SK-MEL-5 (cell line): ENCODE results near the gene ZNF865. TPM values are rescaled to one million over a fixed set of nuclear protein-coding genes. Genes with fewer than 3 reads are reported as not detected.

Experiments used
- DNase-seq: peaks from one replicate; pipeline ENCODE4 v3.0.0-alpha.2; 2016; ENCODE audit warnings: low read depth, low spot score
- in situ Hi-C: cut with HindIII; loops from 2 replicates; pipeline ENCODE4 v1.10.0; 2016; ENCODE audit warnings: low sequenced_read_pairs, high pct_unique_total_duplicates, low pct_unique_long_range_greater_than_20kb
- total RNA-seq: library from RNA; depleted of rRNA; stranded (reverse); fragments of >200 nt; shearing (Covaris generic); gene quantifications from 2 replicates; pipeline ENCODE4 v1.2.3, GENCODE V29; 2014

Gene ZNF865
- total RNA-seq, 1 experiment from 2014 or later, result 0.69 TPM

- in situ Hi-C loops, result no loop called here
- no peak for DNase-seq
These were observed 30.5 kb downstream of the ZNF865 start for GRCh38 chr19:55635856-55636440.

GRCh38 chr19:55636723-55637122, 31.3 kb downstream of the ZNF865 start:
- in situ Hi-C loops, result no loop called here
- DNase-seq, result no peak

DNA sequence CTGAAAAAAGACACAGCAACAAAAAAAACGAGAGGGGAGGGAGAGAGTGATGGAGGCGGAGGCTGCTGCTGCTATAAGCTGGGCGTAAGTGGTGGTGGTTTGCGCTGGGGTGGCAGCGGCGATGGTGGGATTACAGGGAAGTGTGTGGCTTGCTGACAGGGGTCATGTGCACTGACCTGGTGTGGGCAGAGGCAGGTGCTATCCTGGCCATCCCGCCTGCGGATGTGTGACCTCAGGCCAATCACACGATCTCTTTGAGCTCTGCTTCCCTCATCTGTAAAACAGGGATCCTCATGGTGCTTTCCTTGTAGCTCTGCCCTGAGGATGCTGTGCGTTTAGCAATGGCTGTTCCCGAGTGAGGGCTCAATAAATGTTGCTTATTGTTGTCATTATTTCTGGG, 32.1 kb downstream of the ZNF865 start:
- in situ Hi-C loops, result no loop called here
- no peak for DNase-seq

GRCh38 chr19:55638864-55639359, 33.5 kb downstream of the ZNF865 start:
- peak; percentile 72 for DNase-seq
- in situ Hi-C loops, result no loop called here

DNA sequence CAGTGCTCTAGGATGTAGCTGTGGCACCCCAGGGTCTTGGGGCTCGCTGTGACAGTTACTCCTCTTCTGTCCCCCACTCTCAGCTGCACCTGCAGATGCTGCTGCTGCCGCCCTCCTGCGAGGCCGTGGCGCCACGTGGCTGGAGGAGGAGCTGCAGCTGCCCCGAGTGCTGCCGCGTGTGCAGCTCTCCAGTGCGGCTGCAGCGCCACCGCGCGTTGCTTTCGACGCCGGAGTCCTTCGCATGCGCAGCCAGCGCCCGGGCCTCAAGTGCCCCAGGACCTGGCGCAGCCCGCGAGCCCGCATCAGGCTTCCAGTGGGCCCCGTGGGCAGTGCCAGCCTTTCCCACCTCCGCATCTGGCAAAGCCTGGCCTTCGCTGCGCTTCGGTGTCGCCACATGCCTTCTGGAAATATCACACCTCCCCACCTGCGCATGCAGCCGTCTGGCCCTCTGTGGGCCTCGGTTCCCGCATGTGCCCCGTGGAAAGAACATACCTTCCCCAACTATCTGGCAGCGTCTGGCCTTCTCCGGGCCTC, 34.7 kb downstream of the ZNF865 start:
- in situ Hi-C loops, result no loop called here
- peak; percentile 72 for DNase-seq

DNA sequence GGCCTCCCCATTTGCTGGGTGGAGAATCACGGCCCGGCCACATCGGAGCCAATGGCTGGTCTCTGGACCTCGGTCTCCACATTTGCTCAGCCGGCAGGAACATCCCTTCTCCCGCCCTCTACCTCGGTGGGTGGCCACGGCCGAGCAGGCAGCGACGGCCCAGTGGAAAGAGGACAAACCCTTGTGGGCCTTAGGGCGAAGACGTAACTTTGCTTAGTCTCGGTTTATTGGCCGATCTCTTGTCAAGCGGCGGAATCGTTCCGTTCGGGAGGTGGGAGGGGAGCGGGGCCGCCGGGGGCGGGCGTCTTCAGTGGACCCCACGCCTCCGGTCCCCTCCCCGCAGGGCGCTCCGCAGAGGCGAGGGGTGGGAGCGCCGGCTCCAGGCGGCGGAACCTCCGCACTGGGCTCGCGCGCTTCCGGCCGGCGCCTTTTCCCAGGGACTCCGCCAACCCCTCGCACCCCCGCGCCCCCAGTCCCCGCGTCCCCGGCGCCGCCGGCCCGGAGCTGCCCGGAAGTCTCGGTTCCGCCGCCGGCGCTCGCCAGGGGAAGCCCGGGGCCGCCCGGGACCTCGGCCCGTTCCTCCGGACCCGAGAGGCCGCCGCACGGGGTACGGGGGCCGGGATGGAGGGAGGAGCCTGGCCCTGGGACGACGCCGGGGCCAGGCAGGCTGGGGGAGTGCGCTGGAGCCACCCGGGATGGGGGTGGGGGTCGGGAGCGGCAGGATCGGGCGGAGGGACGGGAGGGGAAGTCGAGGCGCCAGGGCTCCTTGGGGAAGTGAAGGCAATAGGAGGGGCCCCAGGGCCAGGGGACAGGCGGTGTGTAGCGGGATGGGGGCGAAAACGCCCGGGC, 35.4 kb downstream of the ZNF865 start, which contains the start of gene ZNF580:
Gene ZNF580, plus strand, starts transcription at position 426 of the 849 bp plus-strand sequence. CDS start 1,507 bp downstream, outside the sequence.
- in situ Hi-C loops, result no loop called here
- DNase-seq, result peak; percentile 51

DNA sequence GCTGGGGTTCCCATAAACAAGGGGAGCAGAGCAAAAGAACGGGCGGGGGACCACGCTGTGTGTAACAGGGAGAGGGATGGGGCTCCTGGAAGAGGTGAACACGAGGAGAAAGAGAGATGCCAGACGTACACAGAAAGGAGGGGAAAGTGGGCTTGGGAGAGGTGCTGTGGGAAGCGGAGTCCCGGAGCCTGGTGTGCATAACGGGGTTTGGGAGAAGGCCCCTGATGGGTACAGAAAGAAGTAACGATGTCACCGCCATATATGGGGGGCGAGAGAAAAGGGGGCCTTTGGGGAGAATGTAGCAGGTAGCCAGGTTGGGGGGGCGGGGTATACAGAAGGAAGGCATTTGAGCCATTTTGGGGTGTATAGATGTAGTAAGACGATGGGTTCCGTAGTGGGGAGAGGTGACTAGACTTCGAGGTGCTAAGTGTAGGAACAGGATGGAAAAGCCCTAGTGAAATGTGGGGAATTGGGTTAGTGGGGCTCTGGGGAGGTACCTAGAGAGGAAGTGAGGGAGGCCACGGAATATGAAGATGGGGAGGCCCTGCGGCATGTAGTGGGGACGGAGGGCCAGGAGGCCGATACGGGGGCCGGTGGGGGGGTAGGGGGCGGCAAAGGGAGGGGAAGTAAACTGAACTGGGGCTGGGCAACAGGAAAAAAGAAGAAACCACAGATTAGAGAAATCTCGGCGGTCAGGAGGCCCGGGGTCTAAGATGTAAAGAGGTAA, 36.1 kb downstream of the ZNF865 start:
- peak; percentile 22 for DNase-seq
- in situ Hi-C loops, result no loop called here

DNA sequence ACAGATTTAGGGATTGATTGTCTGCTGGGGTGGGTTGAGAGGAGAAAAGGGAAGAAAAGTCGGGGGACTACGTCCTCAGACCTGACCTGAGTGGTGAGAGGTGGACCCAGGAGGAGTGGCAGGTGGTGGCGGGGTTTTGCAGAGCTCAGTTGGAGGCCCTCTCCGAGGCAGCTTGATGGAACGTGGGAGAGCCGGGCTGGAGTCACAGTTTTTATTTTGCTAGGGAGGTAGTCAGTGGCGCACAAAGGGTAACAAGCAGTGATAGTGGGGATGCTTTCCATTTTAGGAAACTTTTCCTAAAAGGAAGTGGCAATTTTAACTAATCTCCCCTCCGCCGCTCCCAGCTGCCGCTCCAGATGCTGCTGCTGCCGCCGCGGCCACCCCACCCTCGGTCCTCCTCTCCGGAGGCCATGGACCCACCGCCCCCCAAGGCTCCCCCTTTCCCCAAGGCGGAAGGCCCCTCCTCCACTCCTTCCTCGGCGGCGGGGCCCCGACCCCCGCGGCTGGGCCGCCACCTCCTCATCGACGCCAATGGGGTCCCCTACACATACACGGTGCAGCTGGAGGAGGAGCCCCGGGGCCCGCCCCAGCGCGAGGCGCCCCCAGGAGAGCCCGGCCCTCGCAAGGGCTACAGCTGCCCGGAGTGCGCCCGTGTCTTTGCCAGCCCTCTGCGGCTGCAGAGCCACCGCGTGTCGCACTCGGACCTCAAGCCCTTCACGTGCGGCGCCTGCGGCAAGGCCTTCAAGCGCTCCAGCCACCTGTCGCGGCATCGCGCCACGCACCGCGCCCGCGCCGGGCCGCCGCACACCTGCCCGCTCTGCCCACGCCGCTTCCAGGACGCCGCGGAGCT, 36.9 kb downstream of the ZNF865 start:
- in situ Hi-C loops, result no loop called here
- DNase-seq, result no peak

- DNase-seq, result peak; percentile 70
- in situ Hi-C loops, result no loop called here
These were observed 37.8 kb downstream of the ZNF865 start, which contains the start of gene ZNF581 for GRCh38 chr19:55643003-55643886. Gene ZNF581, plus strand, starts transcription at chr19:55643649. Its CDS starts 923 bp downstream, at chr19:55644572.

DNA sequence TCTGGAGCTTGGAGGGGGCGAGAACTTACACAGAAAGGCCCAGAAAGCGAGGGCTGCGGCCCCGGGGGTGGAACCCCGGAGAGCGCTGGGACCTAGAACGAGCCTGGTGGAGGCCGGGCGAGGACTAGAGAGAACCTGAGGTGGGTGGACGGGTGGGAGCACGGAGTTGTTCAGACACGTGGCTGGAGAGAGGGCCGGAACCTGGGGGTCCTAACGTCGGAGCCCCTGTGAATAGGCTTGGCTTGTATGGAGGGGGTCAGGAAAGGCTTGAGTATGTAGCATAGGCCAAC, 38.4 kb downstream of the ZNF865 start:
- in situ Hi-C loops, result no loop called here
- DNase-seq, result no peak

DNA sequence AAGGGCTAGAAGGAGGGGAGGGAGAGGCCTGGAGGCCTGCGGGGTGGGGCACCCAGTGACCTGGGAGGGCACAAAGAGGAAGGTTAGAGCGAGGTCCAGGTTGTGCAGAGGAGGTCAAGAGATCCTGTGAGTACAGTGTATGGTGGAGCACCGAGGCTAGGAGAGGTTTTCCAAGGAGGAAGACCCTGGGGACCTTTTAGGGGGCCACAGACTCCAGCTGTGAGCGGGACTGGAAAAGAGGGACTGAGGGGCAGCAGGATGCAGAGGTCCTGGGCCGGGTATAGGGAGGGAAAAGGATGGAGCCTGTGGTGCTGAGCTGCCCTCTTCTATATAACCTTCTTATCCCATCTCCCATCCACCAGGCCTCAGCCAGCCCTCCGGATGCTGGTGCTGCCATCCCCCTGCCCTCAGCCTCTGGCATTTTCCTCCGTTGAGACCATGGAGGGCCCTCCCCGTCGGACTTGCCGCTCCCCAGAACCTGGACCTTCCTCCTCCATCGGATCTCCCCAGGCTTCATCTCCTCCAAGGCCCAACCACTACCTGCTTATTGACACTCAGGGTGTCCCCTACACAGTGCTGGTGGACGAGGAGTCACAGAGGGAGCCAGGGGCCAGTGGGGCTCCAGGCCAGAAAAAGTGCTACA, 38.9 kb downstream of the ZNF865 start:
- in situ Hi-C loops, result no loop called here
- no peak for DNase-seq

GRCh38 chr19:55644842-55645511, 39.5 kb downstream of the ZNF865 start:
- in situ Hi-C loops, result no loop called here
- no peak for DNase-seq

GRCh38 chr19:55645512-55645881, 40.0 kb downstream of the ZNF865 start:
- no peak for DNase-seq
- in situ Hi-C loops, result no loop called here

GRCh38 chr19:55646889-55647731, 41.7 kb downstream of the ZNF865 start:
- in situ Hi-C loops, result no loop called here
- DNase-seq, result no peak
